ENCODE measurements around the gene KIF26A.

KIF26A gene

DNA sequence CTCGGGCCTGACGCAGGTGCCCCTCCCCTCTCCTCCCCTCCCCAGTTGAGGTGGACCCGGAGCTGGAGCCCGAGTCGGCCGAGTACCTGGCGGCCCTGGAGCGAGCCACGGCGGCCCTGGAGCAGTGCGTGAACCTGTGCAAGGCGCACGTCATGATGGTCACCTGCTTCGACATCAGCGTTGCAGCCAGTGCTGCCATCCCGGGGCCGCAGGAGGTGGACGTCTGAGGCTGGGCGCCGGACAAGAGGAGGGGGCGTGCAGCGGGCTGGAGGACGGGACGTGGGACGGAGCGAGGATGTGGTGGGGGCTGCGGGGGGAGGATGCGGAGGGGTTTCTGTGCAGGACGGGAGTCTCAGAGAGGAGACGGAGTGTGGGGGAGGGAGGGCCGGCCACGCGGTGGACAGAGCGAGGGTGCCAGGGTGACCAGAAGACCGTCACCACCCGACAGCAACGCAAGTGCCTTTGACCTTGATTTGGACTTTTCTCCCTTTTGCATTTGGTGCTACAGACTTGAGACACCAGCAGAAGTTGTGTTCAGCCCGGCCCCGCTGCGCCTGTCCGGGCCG, 41.3 kb downstream of the KIF26A start:
- no peak for FAIRE-seq

DNA sequence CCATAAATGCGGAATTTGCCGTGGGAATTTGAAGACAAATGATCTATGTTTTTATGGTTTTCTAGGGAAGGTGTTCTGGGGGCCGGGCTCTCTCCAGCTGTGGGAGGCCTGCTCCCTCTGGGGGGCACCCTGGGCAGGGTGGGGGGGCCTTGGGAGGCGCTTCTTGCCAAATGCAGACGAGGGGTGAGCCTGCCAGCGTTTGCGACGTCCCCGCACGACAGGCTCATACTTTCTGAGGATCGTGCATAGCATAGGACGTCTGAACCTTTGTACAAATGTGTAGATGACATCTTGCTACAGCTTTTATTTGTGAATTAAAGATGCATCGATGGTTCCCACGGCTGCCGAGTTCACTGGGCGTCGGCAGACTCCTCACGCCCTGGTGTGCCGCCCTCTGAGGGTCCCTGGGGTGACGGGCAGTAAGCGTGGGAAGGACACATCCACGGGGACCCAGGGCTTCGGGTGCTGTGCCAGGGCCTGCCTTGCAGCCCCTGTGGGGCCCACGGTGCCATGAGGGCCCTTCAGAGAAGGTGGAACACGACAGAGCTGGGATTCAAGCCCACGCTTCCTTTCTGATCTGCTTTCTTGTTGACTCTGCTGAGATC, 42.3 kb downstream of the KIF26A start:
- FAIRE-seq: no peak

- no peak for FAIRE-seq
Observed at GRCh38 chr14:104181761-104182530, 43.6 kb downstream of the KIF26A start.

GRCh38 chr14:104182857-104183425, 44.6 kb downstream of the KIF26A start:
- no peak for FAIRE-seq

- no peak for FAIRE-seq
Observed at GRCh38 chr14:104183796-104184195, 45.4 kb downstream of the KIF26A start.

- FAIRE-seq: no peak
Observed at GRCh38 chr14:104184506-104184905, 46.1 kb downstream of the KIF26A start.

GRCh38 chr14:104184911-104185499, 46.6 kb downstream of the KIF26A start:
- FAIRE-seq: no peak

GRCh38 chr14:104185916-104186495, 47.6 kb downstream of the KIF26A start:
- FAIRE-seq: no peak

- no peak for FAIRE-seq
Observed at GRCh38 chr14:104186575-104186974, 48.2 kb downstream of the KIF26A start.

- no peak for FAIRE-seq
Observed at GRCh38 chr14:104187121-104187889, 48.9 kb downstream of the KIF26A start.

- no peak for FAIRE-seq
Observed at GRCh38 chr14:104187931-104188726, 49.7 kb downstream of the KIF26A start.

GRCh38 chr14:104188727-104189400, 50.5 kb downstream of the KIF26A start:
- FAIRE-seq: no peak

GRCh38 chr14:104189629-104190335, 51.4 kb downstream of the KIF26A start:
- no peak for FAIRE-seq

DNA sequence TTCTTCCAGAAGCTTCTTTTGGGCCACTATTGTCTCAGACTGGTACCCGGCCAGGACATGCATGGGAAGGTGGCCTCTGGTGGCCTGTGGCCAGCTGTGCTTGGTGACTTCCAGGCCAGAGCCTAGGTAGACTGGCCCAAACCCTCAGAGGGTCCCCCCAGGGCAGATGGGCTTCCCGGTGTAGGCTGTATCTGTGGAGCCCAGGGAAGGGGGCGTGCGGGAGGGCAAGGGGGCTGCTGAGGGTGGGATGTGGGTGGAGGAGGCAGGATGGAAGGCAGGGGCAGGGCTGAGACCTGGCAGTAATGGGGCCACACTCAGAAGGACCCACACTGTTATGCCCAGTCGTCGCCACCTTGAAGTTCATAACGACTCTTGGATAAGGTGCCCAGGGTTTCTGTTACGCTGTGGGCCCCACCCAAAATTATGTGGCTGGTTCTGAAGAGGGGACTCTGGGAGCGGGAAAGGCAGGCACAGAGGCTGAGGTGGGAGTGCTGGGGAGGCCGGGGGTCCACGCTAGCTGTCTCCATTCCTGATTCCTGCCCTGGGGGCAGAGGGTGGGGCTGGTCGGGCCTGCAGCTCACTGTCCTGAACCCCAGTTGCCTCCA, 52.1 kb downstream of the KIF26A start:
- no peak for FAIRE-seq

DNA sequence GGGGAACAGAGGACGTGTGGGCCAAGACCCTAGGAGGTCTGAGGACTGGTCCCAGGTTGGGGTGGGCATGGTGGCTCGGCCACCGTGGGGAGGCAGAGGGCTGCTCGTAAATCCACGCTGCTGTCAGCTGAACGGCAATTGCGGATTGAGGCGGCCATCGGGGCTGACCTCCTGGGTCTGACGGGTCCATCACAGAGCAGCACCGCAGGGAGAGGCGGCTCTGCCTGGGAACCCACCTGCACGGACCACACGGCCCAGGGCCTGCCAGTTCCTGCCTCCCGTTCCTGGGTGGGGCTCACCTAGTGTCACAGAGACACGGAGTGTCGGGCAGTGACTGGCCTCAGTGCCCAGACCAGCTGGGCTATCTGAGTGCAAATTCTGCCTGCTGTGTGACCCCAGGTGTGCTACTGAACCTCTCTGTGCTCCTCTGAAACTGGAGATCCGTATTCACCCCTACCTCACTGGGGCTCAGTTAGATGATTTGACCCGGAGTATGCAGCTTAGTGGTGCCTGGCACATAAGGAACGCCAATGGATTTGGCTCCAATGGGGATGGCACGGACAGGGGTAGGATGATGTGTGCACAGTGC, 53.1 kb downstream of the KIF26A start:
- FAIRE-seq: no peak

DNA sequence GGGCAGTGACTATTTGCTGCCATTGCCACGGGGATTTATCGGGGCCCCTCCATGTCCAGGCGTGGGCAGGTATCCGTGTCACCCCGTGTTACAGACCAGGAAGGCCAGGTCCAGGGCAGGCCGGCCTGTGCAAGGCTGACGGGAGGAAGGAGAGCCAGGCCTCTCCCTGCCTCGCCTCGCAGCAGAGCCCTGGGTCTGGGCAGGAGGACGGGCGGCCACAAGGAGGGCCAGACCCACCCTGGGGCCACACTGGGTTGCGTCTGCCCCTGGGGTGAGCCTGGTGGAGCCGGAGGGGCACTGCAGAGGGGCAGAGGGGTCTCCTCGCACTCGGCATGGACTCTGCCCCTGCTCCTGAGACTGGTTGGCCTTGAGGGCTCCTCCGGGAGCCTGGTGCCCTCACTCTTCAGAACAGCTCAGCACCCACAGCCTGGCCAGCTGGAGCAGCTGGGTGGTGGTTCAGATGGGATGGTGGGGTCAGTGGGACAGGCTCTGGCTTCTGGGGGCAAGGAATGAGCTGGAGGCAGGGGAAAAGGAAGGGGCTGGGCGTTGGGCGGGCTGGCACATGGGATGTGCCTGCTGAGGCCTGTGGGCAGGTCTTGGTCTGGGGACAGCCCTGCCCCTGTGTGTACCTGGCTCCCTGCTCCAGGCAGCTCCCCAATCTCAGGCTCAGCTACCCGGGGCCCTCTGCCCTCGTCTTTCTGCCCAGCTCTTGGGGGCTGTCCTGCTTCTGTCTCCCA, 53.9 kb downstream of the KIF26A start:
- FAIRE-seq: no peak

GRCh38 chr14:104192883-104193245, 54.5 kb downstream of the KIF26A start:
- FAIRE-seq: no peak

DNA sequence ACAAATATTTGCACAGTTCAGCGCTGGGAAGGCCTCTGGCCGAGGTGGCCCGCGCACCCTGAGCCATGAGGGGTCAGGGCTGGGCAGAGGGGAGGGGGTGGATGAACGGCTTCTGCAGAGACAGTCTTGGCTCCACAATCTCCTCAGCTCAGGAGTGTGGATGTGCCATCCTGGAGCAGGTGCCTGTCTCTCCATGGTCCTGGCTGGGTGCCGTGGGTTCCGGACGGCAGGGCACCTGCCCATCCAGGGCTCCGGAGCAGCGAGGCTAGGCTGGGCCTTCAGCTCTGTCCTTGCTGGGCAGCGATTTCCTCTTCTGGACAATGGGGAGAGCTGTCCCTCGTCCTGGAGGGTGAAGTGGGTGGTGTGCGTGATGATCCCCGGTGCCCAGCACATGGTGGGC, 55.6 kb downstream of the KIF26A start:
- FAIRE-seq: no peak

DNA sequence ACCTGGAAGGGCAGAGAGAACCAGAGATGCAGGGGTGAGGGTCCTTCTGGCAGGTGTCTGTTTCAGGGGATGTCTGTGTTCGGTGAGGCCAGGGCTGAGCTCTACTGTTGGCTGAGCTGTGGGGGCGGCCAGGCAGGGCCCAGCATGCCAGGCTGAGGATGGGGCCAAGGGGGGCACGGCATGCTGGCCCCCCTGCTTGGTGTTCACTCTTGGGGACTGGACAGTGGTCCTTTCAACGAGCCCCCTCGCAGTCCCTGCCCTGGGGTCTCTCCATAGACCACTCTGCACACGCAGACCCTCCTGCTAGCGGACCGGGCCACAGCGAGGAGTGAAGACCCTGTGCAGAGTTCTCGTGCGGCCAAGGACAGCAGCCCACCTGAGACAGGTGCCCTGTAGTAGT, 56.3 kb downstream of the KIF26A start:
- no peak for FAIRE-seq
